ENCODE data around the gene SKI. TPM values are rescaled to one million over a fixed set of nuclear protein-coding genes. Genes with fewer than 3 reads are reported as not detected.

SKI gene
- total RNA-seq: 22.3 and 23.8 TPM in 2 replicates

DNA sequence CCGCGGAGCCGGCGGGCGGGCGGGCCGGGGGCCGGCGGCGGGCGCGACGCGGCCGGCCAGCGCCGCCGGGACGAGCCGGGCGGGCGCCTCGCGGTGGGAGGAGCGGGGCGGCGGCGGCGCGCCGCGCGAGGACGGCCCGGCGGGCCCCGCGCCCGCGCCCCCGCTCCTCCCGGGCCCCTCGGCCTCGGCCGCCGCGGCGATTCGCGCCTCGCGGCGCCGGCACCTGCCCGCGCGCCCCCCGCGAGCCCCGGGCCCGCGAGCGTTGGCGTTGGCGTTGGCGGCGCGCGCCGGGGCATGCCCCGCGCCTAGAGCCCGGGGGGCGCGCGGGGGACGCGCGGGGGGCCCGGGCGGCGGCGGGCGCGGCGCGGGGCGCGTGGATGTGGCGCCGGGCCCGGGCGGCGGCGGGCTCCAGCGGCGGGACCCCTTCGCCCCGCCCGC is at the start of gene SKI:
TSS of gene SKI (plus strand) at position 163 of the 438 bp plus-strand sequence. CDS start 448 bp downstream, outside the sequence.

DNA sequence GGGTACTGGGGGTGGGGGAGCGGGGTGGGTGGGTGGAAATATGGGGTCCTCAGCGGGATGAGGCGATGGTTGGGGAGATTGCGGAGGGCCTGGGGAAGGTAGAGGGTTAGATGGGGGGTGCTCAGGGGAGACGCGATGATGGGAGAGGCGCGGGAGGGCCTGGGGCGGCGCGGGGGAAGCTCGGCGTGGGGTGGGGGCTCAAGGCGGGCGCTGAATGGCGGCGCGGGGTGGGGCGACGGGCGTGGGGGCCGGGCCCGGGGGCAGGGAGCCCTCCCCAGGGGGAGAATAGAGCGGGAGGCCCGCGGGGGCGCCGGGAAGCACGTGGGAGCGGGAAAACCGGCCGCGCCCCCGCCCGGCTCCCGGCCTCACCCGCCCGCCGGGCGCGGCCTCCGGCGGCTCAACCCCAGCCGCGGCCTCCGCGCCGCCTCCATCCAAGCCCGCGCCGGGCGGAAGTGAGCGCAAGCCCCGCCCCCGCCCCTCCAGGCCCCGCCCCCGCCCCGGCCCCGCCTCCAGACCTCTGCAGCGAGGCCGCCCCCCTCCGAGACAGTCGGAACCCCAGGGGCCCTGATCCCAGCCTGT is 33.7 kb upstream of the SKI start, which contains the start of gene FAAP20:
TSS of gene FAAP20 (minus strand) at position 454 of the 579 bp plus-strand sequence. CDS start at position 431, 23 bp downstream.

Other genes starting within 250 kb of the SKI start
- not detected in 2 replicates for gene CFAP74, start 224.5 kb upstream of the SKI start, total RNA-seq
- gene GABRD, start 209.0 kb upstream of the SKI start, total RNA-seq: 0.07 and 0.15 TPM in 2 replicates
- 3.7 and 4.5 TPM in 2 replicates for gene PRKCZ, start 177.9 kb upstream of the SKI start, total RNA-seq
- gene FAAP20, start 33.5 kb upstream of the SKI start, total RNA-seq: 18.5 and 18.6 TPM in 2 replicates
- 2.7 and 3.0 TPM in 2 replicates for gene MORN1, start 163.2 kb downstream of the SKI start, total RNA-seq
- 75.9 and 89.8 TPM in 2 replicates for gene RER1, start 163.5 kb downstream of the SKI start, total RNA-seq
- gene PEX10, start 184.2 kb downstream of the SKI start, total RNA-seq: 41.4 and 44.1 TPM in 2 replicates
- 0.13 TPM in 1 of 2 replicates, not detected in the other for gene PLCH2, start 248.0 kb downstream of the SKI start, total RNA-seq

Measured in mammary microvascular endothelial cell (primary cell).